AG04449 (cell line): ENCODE results near the gene PLEKHG4B.
A peak's percentile ranks its signal among the peaks of the same experiment; 100 is the strongest.
"Not testable (repeated sequence)": the region's sequence is repeated elsewhere in the genome, so short reads cannot be mapped to it uniquely, and the experiment has no call there.

Experiments used
- CTCF ChIA-PET: fragments of 350-600 bp; formaldehyde crosslinking; extraction: SDS; loops from one replicate; lab custom pipeline; 2021; ENCODE audit warnings: antibody characterized with exemption; lab: Yijun Ruan, JAX
- POLR2A ChIA-PET: fragments of 400-600, 350-600 bp; formaldehyde crosslinking; extraction: SDS; loops from one replicate; lab custom pipeline; 2020; ENCODE audit warnings: antibody characterized with exemption, inconsistent platforms; lab: Yijun Ruan, JAX
- DNase-seq: peaks from one replicate; pipeline ENCODE4 v3.0.0-alpha.2; 2010; ENCODE audit warnings: low read depth, low spot score
- H3K4me3 ChIP-seq: 2 replicates; pipeline ENCODE4 v1.5.1; 2011; ENCODE audit warnings: low read depth, mild to moderate bottlenecking, control low read depth, low read length
- TF ChIP-seq, protein P1 (sequence below): IDR thresholded peaks from one replicate; pipeline ENCODE4 v1.5.1; 2011; ENCODE audit warnings: mild to moderate bottlenecking, moderate library complexity, low read length, control low read depth, inconsistent platforms; ENCODE audit not compliant: insufficient read depth; ENCODE audit errors: missing control alignments

The PLEKHG4B gene

DNA sequence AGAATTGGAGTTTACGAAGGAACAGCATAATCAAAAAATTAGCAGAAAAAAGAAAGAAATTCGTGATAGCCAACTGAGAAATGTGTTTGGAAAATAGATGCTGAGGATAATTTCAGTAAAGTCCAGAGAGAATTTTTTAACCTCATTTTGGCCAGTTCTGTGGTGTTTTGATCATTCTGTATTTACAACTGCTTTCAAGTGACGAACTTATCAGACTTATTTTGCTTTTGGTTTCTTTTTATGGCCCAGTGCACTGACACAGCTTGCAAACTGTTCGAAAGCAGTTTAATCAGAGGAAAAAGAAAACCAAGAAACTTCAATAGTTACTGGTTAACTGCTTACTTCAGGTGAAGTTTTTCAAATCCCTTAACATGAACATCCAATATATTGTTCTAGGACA lies 128.0 kb downstream of the PLEKHG4B start:
- TF ChIP-seq, protein P1, sequence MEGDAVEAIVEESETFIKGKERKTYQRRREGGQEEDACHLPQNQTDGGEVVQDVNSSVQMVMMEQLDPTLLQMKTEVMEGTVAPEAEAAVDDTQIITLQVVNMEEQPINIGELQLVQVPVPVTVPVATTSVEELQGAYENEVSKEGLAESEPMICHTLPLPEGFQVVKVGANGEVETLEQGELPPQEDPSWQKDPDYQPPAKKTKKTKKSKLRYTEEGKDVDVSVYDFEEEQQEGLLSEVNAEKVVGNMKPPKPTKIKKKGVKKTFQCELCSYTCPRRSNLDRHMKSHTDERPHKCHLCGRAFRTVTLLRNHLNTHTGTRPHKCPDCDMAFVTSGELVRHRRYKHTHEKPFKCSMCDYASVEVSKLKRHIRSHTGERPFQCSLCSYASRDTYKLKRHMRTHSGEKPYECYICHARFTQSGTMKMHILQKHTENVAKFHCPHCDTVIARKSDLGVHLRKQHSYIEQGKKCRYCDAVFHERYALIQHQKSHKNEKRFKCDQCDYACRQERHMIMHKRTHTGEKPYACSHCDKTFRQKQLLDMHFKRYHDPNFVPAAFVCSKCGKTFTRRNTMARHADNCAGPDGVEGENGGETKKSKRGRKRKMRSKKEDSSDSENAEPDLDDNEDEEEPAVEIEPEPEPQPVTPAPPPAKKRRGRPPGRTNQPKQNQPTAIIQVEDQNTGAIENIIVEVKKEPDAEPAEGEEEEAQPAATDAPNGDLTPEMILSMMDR = no peak
- DNase-seq = no peak
- H3K4me3 ChIP-seq = peak overlapping the region; percentile 83
- ChIA-PET POLR2A (interaction anchor here (0.6 kb wide), 1 partner anchor 27 kb away, joined by 3 read pairs; no protein-coding TSS in a partner anchor), CTCF (interaction anchor here (3.1 kb wide), 1 partner anchor 31 kb away, joined by 13 read pairs; no protein-coding TSS in a partner anchor)

DNA sequence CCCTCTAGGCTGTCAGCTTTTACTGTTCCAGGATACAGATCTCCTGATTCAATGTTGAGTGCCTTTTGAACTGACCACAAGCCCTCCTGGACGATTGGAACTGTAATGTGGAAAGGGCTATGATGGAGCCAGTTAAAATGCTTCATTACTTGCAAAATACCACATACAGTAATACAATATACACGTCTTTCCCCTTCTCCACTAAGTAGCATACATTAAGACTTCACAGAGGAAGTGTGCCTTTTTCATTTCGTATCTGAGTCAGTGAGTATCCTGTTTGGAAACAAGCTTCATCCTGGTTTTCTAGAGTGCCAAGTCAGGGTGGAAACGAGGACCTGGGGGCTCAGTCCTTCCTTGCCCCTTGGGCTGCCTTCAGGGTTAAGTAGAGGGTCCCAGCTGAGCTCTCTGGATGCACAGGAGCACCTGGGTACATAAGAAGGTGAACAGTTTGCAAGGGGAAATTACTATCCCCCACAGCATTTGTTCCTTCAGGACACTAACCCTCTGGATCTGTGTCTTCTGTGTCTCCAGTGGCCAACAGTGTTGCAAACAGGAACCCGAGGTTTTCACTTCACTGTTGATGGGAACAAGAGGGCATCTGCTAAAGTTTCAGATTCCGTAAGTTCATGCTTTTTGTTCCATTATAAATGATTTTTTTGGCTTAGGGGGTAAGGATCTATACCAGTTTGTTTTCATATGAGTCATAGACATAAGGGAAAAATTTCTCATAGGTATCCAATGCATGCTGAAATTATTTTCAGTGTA lies 131.2 kb downstream of the PLEKHG4B start:
- CTCF ChIA-PET = interaction anchor here (0.9 kb wide), 1 partner anchor 34 kb away, joined by 3 read pairs; no protein-coding TSS in a partner anchor
- DNase-seq, POLR2A ChIA-PET: not testable (repeated sequence)

DNA sequence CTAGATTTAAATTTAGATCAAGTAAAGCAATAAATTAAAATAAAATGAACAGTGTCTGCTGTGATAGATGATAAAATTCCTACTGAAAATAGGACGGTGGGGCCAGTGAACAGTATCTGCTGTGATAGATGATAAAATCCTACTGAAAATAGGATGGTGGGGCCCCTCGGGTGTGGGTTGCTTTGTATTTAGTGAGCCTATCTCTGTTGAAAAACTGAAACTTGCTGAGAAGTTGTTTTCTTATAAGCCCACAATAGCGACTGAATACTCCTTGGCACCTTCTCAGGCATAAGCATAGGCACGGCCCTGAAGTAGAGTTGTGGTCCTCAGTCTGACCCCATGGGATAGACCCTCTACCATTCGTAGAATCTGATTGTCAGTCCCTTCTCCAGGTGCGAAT lies 131.8 kb downstream of the PLEKHG4B start:
- DNase-seq = no peak
- no peak overlapping the region for H3K4me3 ChIP-seq
- ChIA-PET CTCF (no interaction called here), POLR2A (no interaction called here)
- TF ChIP-seq, protein P1 = no peak

More for the DNA sequence above, 131.2 kb downstream of the PLEKHG4B start:
- not testable (repeated sequence) for H3K4me3 ChIP-seq

DNA sequence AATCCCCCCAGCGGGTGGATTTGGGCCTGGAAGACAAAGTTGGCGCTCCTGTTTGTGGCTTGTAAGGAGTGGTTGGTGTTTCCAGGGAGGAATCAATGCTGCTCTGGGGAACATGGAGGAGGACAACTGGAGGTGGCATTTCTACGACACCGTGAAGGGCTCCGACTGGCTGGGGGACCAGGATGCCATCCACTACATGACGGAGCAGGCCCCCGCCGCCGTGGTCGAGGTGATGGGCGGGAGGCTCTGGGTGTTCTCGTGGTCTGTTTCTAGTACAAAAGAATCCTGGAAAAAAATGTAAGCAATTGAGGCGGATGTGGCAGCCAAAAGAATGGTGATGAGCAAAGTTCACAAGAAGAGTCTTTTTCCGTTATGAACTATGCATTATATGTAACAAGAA lies 133.4 kb downstream of the PLEKHG4B start:
- CTCF ChIA-PET = no interaction called here
- DNase-seq = no peak
- POLR2A ChIA-PET = no interaction called here
- H3K4me3 ChIP-seq = no peak overlapping the region
- TF ChIP-seq, protein P1 = no peak

DNA sequence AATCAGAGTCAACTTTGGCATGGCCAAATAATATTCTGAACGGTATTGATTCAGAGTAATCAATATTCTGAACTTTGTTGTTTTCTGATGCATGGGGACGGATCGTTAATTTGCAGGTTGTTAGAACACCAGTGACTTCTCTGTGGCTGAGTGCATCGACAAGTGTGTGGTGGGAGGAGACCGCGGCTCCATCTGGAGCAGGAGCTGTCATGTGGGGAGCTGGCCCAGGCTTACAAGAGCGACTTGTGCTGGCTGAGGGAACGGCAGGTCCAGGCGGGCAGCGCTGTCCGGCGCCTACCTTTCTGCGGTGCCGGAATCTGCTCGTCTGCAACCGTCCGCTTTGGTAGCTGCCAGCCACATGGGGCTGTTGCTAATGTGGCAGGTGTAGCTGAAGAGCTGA lies 135.4 kb downstream of the PLEKHG4B start:
- POLR2A ChIA-PET, H3K4me3 ChIP-seq, DNase-seq, CTCF ChIA-PET: not testable (repeated sequence)

DNA sequence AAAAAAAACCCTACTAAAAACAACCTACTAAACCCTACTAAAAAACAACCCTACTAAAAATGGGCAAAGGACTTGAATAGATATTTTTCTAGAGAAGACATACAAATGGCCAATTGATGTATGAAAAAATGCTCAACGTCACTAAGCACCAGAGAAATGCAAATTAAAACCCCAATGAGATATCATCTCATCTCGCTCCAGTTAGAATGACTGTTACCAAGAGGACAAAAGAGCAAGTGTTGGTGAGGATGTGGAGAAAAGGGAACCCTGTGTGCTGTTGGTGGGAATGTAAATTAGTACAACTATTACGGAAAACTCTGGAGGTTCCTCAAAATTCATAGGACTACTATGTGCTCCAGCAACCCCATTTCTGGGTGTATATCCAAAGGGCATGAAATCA lies 136.9 kb downstream of the PLEKHG4B start:
- H3K4me3 ChIP-seq = no peak overlapping the region
- CTCF ChIA-PET = interaction anchor here (0.6 kb wide), 1 partner anchor 15 kb away, joined by 4 read pairs; no protein-coding TSS in a partner anchor
- TF ChIP-seq, protein P1 = no peak
- POLR2A ChIA-PET = no interaction called here
- DNase-seq = no peak

DNA sequence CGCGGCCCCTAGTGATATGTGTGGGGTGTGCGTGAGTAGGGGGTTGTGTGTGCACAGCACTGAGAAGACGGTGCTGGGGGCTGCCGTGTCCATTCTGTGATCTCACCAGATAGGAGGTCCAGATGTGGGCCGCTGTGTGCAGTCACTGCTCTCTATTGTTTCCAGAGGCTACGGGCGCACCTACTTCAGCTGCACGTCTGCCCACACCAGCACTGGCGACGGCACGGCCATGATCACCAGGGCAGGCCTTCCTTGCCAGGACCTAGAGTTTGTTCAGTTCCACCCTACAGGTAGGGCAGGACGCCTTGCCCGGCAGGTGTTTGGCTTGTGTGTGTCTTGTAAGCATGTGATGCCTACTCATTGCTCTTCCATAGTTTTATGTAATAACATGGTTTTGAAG lies 138.7 kb downstream of the PLEKHG4B start:
- POLR2A ChIA-PET = no interaction called here
- CTCF ChIA-PET = no interaction called here
- TF ChIP-seq, protein P1 = no peak
- H3K4me3 ChIP-seq = no peak overlapping the region
- no peak for DNase-seq
